ENCODE data around the gene CDK1.

Gene CDK1

DNA sequence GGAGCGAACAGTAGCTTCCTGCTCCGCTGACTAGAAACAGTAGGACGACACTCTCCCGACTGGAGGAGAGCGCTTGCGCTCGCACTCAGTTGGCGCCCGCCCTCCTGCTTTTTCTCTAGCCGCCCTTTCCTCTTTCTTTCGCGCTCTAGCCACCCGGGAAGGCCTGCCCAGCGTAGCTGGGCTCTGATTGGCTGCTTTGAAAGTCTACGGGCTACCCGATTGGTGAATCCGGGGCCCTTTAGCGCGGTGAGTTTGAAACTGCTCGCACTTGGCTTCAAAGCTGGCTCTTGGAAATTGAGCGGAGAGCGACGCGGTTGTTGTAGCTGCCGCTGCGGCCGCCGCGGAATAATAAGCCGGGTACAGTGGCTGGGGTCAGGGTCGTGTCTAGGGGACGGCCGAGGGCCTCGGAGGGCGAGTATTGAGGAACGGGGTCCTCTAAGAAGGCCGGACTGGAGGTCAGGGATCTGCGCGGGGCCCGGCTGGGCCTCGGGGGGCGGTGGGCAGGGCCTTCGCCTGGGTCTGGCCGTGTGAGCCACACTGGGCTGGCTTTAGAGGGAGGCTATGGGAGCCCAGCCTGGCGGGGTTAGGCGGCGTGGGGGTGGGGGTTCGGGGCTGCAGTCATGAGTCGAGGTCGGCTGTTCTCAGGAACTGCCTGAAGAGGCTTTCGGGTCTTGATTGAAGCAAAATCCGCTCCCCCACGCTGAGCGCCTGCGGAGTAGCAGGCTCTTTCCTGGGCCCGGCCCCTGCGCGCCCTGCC is at the start of gene CDK1:
Gene CDK1, plus strand, starts transcription at position 265 of the 757 bp plus-strand sequence. CDS start 1,688 bp downstream, outside the sequence.
- H3K4me3 ChIP-seq (replicated peaks in 1 of 2; ENCODE audit: low read depth in 2 of 2, low read length in 2 of 2): peak within 1 kb of the TSS; percentile 75 to 76
- DNase-seq (ENCODE audit: low read depth in 2 of 2): peak; percentile 99
- TF ChIP-seq, protein P1, sequence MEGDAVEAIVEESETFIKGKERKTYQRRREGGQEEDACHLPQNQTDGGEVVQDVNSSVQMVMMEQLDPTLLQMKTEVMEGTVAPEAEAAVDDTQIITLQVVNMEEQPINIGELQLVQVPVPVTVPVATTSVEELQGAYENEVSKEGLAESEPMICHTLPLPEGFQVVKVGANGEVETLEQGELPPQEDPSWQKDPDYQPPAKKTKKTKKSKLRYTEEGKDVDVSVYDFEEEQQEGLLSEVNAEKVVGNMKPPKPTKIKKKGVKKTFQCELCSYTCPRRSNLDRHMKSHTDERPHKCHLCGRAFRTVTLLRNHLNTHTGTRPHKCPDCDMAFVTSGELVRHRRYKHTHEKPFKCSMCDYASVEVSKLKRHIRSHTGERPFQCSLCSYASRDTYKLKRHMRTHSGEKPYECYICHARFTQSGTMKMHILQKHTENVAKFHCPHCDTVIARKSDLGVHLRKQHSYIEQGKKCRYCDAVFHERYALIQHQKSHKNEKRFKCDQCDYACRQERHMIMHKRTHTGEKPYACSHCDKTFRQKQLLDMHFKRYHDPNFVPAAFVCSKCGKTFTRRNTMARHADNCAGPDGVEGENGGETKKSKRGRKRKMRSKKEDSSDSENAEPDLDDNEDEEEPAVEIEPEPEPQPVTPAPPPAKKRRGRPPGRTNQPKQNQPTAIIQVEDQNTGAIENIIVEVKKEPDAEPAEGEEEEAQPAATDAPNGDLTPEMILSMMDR (IDR thresholded peaks at IDR 0.05; ENCODE audit: low read depth, low read length): no peak

- TF ChIP-seq, protein P1 (IDR thresholded peaks at IDR 0.05; ENCODE audit: low read depth, low read length): no peak
- H3K4me3 ChIP-seq (replicated peaks in 1 of 2; ENCODE audit: low read depth in 2 of 2, low read length in 2 of 2): no peak overlapping the region
- DNase-seq (ENCODE audit: low read depth in 2 of 2): no peak
These were observed 49.2 kb upstream of the CDK1 start for GRCh38 chr10:60729106-60729505.

DNA sequence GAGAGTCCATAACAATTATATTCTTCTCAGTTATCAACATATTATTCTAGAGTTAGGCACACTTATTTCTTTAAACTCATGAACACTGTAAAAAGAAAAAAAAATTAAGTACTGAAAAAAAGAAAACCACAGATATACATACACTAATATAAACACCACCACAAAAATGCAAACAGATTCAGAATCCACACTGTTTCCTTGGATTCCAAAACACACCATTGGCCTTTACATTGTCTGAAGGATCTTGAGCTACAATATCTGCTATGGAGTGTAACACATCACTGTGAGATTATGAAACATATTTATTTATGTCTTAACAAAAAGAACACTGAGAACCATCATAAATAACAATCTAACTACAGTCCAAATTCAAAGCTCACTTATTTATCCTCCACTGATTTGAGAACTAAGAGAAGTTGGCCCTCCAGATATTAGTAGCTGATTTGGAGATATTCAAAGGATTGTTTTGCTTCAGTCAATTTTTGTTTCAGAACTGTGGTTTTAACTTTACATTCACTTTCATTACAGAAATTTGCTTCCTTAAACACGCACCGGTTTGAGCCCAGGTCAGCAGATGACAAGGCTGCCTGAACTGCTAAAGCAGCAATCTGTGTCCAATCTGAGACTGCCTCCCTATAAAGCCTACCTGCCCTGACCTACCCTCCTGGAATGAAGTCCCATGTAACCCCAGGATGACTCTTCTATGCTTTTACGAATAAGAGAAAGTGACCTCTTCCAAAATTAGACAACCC is 47.0 kb upstream of the CDK1 start:
- TF ChIP-seq, protein P1 (IDR thresholded peaks at IDR 0.05; ENCODE audit: low read depth, low read length): no peak
- H3K4me3 ChIP-seq (replicated peaks in 1 of 2; ENCODE audit: low read depth in 2 of 2, low read length in 2 of 2): no peak overlapping the region
- no peak for DNase-seq (ENCODE audit: low read depth in 2 of 2)

DNA sequence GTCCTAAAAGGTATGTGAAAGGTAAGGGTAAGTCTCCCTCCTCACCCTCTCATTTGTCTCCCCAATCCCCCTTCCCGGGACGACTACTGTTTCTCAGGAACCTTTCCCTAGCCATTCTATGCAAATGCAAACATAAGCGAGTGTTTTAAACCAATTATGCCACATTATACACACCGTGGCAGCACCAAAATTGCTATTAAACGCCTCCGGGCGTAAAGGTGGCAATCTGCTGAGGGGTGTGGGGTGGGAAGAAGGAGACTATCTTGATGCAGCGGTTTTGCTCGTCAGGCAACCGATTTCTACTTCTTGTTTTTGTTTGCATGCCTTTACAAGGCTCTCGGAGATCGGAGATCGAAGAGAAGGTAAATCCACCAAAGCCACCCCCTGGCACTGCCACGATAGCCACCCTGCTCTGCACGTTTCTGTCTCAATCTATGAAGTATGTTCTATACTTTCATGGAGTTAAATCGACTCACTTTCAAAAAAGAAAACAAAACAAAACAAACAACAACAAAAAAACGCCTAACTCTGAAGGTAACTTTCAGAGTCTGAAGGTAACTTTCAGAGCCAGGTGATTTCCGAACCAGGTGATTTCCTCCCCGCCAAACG is 46.0 kb upstream of the CDK1 start:
- H3K4me3 ChIP-seq (replicated peaks in 1 of 2; ENCODE audit: low read depth in 2 of 2, low read length in 2 of 2): no peak overlapping the region
- TF ChIP-seq, protein P1 (IDR thresholded peaks at IDR 0.05; ENCODE audit: low read depth, low read length): no peak
- DNase-seq (ENCODE audit: low read depth in 2 of 2): no peak

- TF ChIP-seq, protein P1 (IDR thresholded peaks at IDR 0.05; ENCODE audit: low read depth, low read length): no peak
- DNase-seq (ENCODE audit: low read depth in 2 of 2): no peak
- H3K4me3 ChIP-seq (replicated peaks in 1 of 2; ENCODE audit: low read depth in 2 of 2, low read length in 2 of 2): peak overlapping the region; percentile 46 to 51
These were observed 45.3 kb upstream of the CDK1 start for GRCh38 chr10:60732807-60733516.

GRCh38 chr10:60733517-60733822 is 44.8 kb upstream of the CDK1 start:
- TF ChIP-seq, protein P1 (IDR thresholded peaks at IDR 0.05; ENCODE audit: low read depth, low read length): no peak
- peak overlapping the region in 1 of 2 donors; percentile 46 for H3K4me3 ChIP-seq (replicated peaks in 1 of 2; ENCODE audit: low read depth in 2 of 2, low read length in 2 of 2)
- no peak for DNase-seq (ENCODE audit: low read depth in 2 of 2)

Measured in cardiac fibroblast (primary cell).